Mesenteric fat pad (tissue), 1 donor: ENCODE results near the gene CLTB. TPM values are rescaled to one million over a fixed set of nuclear protein-coding genes. Genes with fewer than 3 reads are reported as not detected.
"Not testable (repeated sequence)": the region's sequence is repeated elsewhere in the genome, so short reads cannot be mapped to it uniquely, and the experiment has no call there.

Experiments used
- DNase-seq: peaks from one replicate; pipeline ENCODE4 v3.0.0-alpha.2; 2020; ENCODE audit warnings: low spot score
- long read RNA-seq: library from polyadenylated mRNA; unstranded; transcript quantifications from one replicate; pipeline ENCODE4 v2.0.0, GENCODE V29; 2020
- total RNA-seq: library from RNA; stranded (reverse); fragmentation: NEBNext Ultra II Directional; extraction: Animal tissue kit (Norgen Biotek cat#: 25700); gene quantifications from one replicate; pipeline ENCODE4 v1.2.1, GENCODE V29; 2021
- donor health status: DM: yes; HTN: yes; CAD: no.

The CLTB gene
- 84.7 TPM for total RNA-seq
- long read RNA-seq, transcript CLTB-202 (5 exons, 1,161 nt): major isoform, 28 of 41 reads
- long read RNA-seq, partial matches to known transcripts: 6 of 41 reads
- long read RNA-seq, other reads (novel, unspliced or antisense): 4 of 41 reads

- peak; percentile 96 for DNase-seq
Measured at GRCh38 chr5:176415952-176416924, at the start of gene CLTB. CLTB (minus strand) TSS chr5:176416539; CDS start chr5:176416363, 176 bp downstream.

- DNase-seq: no peak
Measured at GRCh38 chr5:176463113-176463764, 46.9 kb upstream of the CLTB start.

DNA sequence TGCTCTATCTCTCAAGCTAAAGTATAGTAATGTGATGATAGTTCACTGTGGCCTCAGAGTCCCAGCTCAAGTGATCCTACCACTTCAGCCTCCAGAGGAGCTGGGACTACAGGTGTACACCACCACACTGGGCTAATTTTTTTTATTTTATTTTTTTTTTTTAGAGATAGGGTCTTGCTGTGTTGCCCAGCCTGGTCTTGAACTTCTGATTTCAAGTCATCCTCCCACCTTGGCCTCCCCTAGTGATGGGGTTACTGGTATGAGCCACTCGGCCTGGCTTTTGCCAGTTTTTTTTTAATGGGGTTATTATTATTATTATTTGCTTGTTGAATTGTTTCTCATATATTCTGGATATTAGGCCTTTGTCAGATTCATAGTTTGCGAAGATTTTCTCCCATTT, 45.0 kb upstream of the CLTB start:
- DNase-seq: no peak

DNA sequence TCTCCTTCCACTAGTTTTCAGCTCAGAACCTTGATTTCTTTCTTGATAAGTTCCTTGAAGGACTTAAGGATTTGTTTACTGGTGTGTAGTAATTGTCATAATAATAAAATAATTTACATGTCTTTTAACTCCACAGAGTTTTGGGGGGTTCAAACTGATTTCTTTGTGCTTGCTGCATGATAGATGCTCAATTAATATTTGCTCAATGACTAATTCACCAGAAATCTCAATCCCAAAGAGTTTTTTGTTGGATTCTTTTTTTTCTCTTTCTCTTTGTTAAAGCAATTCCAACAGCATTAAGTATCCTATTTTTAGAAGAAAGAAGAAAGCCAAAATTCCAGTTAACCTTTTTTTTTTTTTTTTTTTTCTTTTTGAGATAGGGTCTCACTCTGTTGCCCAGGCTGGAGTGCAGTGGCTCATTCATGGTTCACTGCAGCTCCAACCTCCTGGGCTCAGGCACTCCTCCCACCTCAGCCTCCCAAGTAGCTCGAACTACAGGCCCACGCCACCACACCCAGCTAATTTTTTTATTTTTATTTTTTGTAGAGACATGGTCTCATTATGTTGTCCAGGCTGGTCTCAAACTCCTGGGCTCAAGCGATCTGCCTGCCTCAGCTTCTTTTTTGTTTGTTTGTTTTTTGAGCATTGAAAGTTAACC, 42.7 kb upstream of the CLTB start:
- no peak for DNase-seq

DNA sequence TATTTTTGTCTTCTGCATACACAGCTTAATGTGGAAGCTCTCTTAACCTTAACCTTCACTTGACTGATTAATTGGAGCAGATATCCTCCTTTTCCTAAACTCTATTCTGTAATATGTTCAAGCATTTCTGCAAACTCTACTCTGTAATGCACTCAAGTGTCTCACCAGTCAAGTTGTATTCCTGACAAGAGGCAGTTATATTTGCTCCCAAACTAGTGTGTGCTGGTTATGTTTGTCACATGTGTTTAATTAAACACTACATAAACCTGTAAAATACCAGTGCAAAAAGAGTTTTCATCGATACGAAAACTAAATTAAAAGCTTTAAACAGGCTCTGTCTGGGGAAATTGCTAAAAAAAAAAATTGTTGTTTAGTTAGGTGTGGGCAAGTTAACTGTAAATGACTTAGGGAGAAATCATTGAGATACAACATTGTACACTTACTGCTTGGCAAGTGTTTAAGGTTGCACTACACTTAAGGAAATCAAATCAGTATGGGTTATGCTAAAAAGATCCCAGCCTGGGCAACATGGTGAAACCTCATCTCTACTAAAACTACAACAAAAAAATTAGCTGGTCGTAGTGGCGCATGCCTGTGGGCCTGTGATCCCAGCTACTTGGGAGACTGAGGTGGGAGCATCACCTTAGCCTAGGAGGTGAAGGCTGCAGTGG, 38.5 kb upstream of the CLTB start:
- DNase-seq: no peak

DNA sequence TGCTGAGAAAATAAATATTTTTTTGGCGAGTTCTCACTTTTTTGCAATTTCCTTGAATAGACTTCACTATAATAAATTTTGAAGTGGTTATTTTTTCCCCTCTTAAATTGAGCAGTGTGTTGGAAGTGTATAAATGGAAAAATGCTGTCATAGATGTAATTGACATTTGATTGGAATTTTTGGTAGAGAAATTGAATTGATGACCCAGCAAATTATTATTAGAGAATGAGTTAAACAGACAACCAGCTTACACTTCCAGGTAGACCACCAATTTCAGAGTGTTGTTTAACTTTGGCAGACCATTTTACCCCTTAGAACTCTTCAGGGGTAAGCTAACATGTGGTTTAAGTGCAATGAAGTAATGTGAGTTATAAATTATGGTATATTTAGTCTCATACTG, 33.7 kb upstream of the CLTB start:
- DNase-seq: no peak

- DNase-seq: peak; percentile 99
Measured at GRCh38 chr5:176447978-176448608, 31.8 kb upstream of the CLTB start, which contains the start of gene FAF2. FAF2 (plus strand) TSS chr5:176448385; CDS start chr5:176448408, 23 bp downstream.

DNA sequence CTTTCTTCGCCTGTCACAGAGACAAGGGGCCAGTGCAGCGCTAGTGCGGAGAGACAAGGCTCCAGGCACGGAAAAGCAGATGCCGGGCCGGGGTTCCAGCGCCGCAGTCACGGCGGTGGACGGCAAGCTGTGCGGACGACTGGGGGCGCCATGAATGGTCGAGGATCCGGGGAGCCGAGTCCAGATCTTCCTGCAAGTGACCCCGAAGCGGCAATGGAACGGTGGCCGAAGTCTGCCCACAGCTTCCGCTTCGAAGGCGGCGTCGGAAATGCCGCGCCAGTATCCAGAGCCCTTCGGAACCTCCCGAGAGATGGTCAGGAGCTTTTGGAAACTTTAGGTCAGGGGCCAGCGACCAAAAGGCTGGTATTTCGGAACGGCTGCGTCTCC, 31.2 kb upstream of the CLTB start:
- DNase-seq: peak; percentile 91

DNA sequence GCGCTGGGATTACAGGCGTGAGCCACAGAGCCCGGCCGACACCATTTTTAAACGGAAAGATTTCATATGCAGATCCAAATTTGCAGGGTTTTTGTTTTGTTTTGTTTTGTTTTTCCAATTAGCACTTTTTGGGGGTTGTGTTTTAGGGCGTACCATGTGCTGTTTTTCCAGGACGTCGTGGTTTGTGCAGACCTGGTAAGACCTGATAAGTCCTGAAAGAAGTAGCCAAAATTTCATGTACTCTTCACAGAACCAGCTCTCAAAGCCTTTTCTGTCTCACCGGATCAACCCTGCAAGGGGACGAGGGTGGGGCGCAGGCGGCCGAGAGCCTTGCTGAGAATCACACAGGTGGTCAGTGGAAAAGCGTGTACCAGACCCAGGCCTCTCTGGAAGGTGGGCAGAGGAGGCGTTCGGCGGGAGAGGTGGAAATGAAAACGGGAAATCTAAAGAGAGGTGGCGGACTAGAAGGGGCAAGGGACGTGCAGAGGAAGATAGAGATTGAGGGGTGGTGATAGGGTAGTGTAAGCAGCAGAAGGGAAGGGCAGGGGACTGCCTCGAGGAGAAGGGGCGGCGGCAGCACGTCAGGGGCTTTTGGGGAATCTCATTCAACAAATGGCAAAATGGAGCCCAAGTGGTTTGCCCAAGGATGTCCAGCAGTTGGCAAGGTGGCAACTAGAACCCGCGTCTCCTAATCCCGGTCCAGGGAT, 30.7 kb upstream of the CLTB start:
- DNase-seq: no peak

GRCh38 chr5:176446028-176446665, 29.8 kb upstream of the CLTB start:
- DNase-seq: no peak

GRCh38 chr5:176444742-176445141, 28.4 kb upstream of the CLTB start:
- DNase-seq: no peak

- DNase-seq: not testable (repeated sequence)
Measured at GRCh38 chr5:176442911-176443310, 26.6 kb upstream of the CLTB start.

DNA sequence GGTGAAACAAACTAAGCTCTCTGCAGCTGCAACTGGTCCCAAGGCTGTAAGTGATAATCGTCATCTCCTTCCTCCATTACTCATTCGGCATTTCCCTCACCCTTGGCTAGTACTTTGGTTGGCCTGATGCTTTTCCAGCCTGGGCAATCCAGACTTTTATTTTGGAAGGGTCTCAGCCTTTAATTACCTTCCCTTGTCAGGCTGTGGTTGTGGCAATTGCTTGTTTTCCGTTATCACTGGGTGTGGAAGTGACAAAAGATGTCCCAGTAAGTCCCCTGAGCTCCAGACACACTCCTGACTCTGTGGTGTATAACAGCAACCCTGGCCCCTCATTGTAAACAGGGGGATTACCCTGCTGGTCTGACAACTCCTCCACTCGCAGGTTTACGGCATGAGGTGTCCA, 25.6 kb upstream of the CLTB start:
- DNase-seq: no peak

DNA sequence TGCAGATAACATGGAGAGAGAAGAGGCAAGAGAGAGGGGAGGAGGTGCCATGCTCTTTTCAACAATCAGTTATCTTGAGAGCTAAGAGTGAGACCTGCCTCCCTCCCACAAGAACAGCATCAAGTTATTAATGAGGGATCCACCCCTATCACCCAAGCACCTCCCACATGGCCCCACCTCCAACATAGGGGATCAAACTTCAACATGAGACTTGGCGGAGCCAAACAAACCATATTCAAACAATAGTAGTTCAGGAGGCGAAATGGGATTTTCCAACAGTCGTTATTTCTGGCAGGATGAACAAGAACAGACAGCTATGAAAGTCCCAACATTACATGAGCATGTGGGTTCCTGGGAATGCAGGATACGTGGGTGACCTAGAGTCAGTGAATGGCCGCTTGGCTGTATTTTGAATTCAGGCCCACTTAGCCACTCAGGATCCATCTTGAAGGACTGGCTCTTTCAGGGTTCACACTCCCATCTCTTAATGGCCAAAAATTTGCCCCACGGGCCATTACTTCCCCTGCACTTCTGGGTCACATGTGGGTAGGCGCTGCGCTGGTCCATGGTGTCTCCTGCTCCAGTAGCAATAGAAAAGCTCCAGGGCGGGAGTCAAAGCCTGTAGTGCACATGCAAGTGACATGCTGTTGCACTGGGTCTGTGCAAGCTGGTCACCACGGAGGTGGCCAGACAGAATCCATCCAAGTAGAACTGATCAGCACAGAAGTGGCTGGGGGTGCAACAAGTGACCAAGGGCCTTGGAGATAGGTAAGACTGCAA, 24.8 kb upstream of the CLTB start:
- no peak for DNase-seq

DNA sequence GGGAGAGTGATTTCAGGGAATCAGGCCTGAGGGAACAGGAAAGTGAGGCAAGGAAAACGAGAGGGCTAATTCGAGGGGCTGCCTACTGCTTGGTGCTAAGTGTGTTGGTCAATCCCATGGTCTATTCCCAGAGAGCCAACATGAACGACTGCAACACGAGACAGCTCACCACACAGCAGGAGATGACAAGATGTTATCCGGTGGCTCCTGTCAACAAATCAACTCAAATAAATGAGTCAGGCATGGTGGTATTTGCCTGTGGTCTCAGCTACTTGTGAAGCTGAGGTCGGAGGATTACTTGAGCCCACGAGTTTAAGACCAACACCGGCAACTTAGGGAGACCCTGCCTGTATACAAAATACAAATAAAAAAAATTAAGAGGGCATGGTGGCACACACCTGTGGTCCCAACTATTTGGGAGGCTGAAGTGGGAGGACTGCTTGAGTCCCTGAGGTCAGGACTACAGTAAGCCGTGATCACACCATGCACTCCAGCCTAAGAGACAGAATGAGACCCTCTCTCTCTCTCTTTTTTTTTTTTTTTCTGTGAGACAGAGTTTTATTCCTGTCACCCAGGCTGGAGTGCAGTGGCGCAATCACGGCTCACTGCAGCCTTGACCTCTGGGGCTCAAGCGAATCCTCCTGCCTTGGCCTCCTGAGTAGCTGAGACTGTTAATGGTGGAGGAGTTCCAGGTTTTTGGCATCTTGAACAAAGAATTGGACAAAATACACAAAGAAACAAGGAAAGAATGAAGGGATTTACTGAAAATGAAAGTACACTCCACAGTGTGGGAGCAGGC, 22.8 kb upstream of the CLTB start:
- no peak for DNase-seq

- DNase-seq: no peak
Measured at GRCh38 chr5:176436656-176437055, 20.3 kb upstream of the CLTB start.

DNA sequence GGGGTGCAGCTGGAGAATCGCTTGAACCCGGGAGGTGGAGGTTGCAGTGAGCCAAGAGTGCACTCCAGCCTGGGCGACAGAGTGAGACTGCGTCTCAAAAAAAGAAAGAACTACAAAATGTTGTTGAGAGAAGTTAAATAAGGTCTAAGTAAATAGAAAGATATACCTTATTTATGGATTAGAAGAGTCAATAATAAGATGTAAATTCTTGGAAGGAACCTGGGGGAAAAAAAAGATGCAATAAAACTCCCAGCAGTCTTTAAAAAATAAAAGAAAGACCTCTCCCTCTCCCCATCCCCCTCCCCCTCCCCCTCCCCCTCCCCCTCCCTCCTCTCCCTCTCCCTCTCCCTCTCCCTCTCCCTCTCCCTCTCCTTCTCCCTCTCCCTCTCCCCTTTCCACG, 16.4 kb upstream of the CLTB start:
- no peak for DNase-seq

DNA sequence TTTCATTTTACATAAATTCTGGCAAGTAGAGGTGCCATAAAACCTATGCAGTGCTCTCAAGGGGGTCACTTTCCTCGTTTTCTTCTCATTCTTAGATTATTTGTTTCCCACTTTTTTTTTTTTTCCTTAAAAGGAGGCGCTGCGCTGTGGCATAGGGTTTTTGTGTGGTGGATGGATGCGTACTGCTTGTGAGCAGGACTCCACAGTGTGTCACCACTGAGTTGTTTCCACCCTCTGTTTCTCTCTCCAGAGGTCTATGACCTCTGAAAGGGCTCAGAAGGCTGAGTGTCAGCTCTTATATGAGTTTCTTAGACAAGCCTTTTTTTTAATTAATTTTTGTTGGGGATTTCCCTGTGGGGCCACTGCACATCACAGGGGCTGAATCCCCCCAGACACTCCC, 13.6 kb upstream of the CLTB start:
- no peak for DNase-seq
